ENCODE measurements around the gene GP1BA. TPM values are rescaled to one million over a fixed set of nuclear protein-coding genes. Genes with fewer than 3 reads are reported as not detected.
"Not testable (repeated sequence)": the region's sequence is repeated elsewhere in the genome, so short reads cannot be mapped to it uniquely, and the experiment has no call there.

Gene GP1BA
- total RNA-seq, 2 experiments from 2014 or later: not detected

- ChIA-PET CTCF (interaction anchor here (0.6 to 3.0 kb wide), 7 partner anchors 9 to 935 kb away, joined by 3 to 17 read pairs (median 9); partner anchors contain the start of genes RNF167, SLC25A11 and SPAG7), POLR2A (interaction anchor here (0.5 to 2.0 kb wide), 8 partner anchors 13 to 196 kb away, joined by 3 to 7 read pairs (median 4); partner anchors contain the start of gene ARRB2)
Observed at GRCh38 chr17:4900231-4901107, 31.6 kb upstream of the GP1BA start.

- POLR2A ChIA-PET: interaction anchor here (0.6 to 2.0 kb wide), 3 partner anchors 12 to 111 kb away, joined by 3 to 7 read pairs (median 3); no protein-coding TSS in a partner anchor
- CTCF ChIA-PET: interaction anchor here (0.6 to 2.6 kb wide), 4 partner anchors 25 to 936 kb away, joined by 3 to 17 read pairs (median 7); partner anchors contain the start of gene SPAG7
Observed at GRCh38 chr17:4901108-4901647, 30.9 kb upstream of the GP1BA start.

GRCh38 chr17:4901648-4902344 lies 30.3 kb upstream of the GP1BA start:
- CTCF ChIA-PET: interaction anchor here (0.6 to 2.5 kb wide), 2 partner anchors 25 to 112 kb away, joined by 3 to 9 read pairs; no protein-coding TSS in a partner anchor
- POLR2A ChIA-PET: interaction anchor here (0.6 to 2.0 kb wide), 3 partner anchors 37 to 112 kb away, joined by 3 to 7 read pairs (median 3); no protein-coding TSS in a partner anchor

- POLR2A ChIA-PET: interaction anchor here (1.2 kb wide), 1 partner anchor 112 kb away, joined by 4 read pairs; no protein-coding TSS in a partner anchor
- CTCF ChIA-PET: interaction anchor here (1.5 to 2.5 kb wide), 4 partner anchors 9 to 112 kb away, joined by 4 to 12 read pairs (median 7); partner anchors contain the start of genes RNF167 and SLC25A11
Observed at GRCh38 chr17:4902540-4902939, 29.5 kb upstream of the GP1BA start.

- ChIA-PET CTCF (interaction anchor here (0.6 to 2.5 kb wide), 6 partner anchors 9 to 113 kb away, joined by 3 to 12 read pairs (median 4); partner anchors contain the start of genes RNF167 and SLC25A11), POLR2A (interaction anchor here (0.7 to 1.2 kb wide), 2 partner anchors 113 to 1156 kb away, joined by 3 to 4 read pairs; no protein-coding TSS in a partner anchor)
Observed at GRCh38 chr17:4903051-4903818, 28.8 kb upstream of the GP1BA start, which contains the start of gene CHRNE. Gene CHRNE (minus strand): TSS chr17:4903098. CDS start chr17:4903063, 35 bp downstream.

GRCh38 chr17:4906642-4907041 lies 25.4 kb upstream of the GP1BA start:
- POLR2A ChIA-PET, CTCF ChIA-PET: not testable (repeated sequence)

GRCh38 chr17:4908301-4908700 lies 23.8 kb upstream of the GP1BA start:
- POLR2A ChIA-PET: interaction anchor here (0.8 kb wide), 1 partner anchor 31 kb away, joined by 3 read pairs; the partner anchor contains the start of gene SLC25A11
- CTCF ChIA-PET: interaction anchor here (0.9 to 1.9 kb wide), 10 partner anchors 9 to 152 kb away, joined by 3 to 12 read pairs (median 4); partner anchors contain the start of genes C17orf107, CAMTA2, RNF167 and SLC25A11

GRCh38 chr17:4908711-4909496 lies 23.2 kb upstream of the GP1BA start:
- CTCF ChIA-PET: interaction anchor here (0.6 to 1.9 kb wide), 18 partner anchors 9 to 342 kb away, joined by 3 to 12 read pairs (median 3); partner anchors contain the start of genes C17orf107, CAMTA2, RNF167 and SLC25A11
- POLR2A ChIA-PET: interaction anchor here (0.8 kb wide), 1 partner anchor 31 kb away, joined by 3 read pairs; the partner anchor contains the start of gene SLC25A11

GRCh38 chr17:4913994-4914393 lies 18.1 kb upstream of the GP1BA start:
- POLR2A ChIA-PET: interaction anchor here (0.7 kb wide), 1 partner anchor 1359 kb away, joined by 7 read pairs; no protein-coding TSS in a partner anchor
- CTCF ChIA-PET: no interaction called here

- CTCF ChIA-PET: not testable (repeated sequence)
Observed at GRCh38 chr17:4914551-4914950, 17.5 kb upstream of the GP1BA start.

GRCh38 chr17:4919511-4920047 lies 12.5 kb upstream of the GP1BA start:
- ChIA-PET POLR2A (no interaction called here), CTCF (interaction anchor here (1.2 kb wide), 1 partner anchor 318 kb away, joined by 3 read pairs; no protein-coding TSS in a partner anchor)

More at GRCh38 chr17:4914551-4914950, 17.5 kb upstream of the GP1BA start:
- POLR2A ChIA-PET: not testable (repeated sequence)

- ChIA-PET CTCF (interaction anchor here (1.2 kb wide), 1 partner anchor 317 kb away, joined by 3 read pairs; no protein-coding TSS in a partner anchor), POLR2A (no interaction called here)
Observed at GRCh38 chr17:4920351-4921048, 11.6 kb upstream of the GP1BA start.

- ChIA-PET CTCF (no interaction called here), POLR2A (no interaction called here)
Observed at GRCh38 chr17:4921320-4921719, 10.8 kb upstream of the GP1BA start.

- CTCF ChIA-PET: interaction anchor here (0.6 kb wide), 1 partner anchor 25 kb away, joined by 3 read pairs; no protein-coding TSS in a partner anchor
- POLR2A ChIA-PET: interaction anchor here (0.6 kb wide), 1 partner anchor 48 kb away, joined by 3 read pairs; no protein-coding TSS in a partner anchor
Observed at GRCh38 chr17:4926577-4927335, 5.3 kb upstream of the GP1BA start.

- ChIA-PET POLR2A (interaction anchor here (0.5 kb wide), 1 partner anchor 36 kb away, joined by 10 read pairs; no protein-coding TSS in a partner anchor), CTCF (no interaction called here)
Observed at GRCh38 chr17:4928881-4929280, 3.2 kb upstream of the GP1BA start.
